ENCODE data around the gene EPAS1. TPM values are rescaled to one million over a fixed set of nuclear protein-coding genes. Genes with fewer than 3 reads are reported as not detected.

Gene EPAS1
- total and polyA plus RNA-seq, 8 donors: 35.6 to 165 (median 76.0) TPM

- intact Hi-C loops (cut with DNase I): loop anchor here in 1 of 3 donors (10.0 kb wide), 1 partner anchor 58 kb away; no protein-coding TSS in a partner anchor
- Histone ChIP-seq H3K9me3 (no peaks in the 10 kb centered on the region), H3K4me3 (peak overlapping the region in 1 of 4 donors; percentile 9), H3K4me1 (peaks cover 63 to 83% (median 73%) of the 10 kb centered on the region in 3 donors), H3K27me3 (no peaks in the 10 kb centered on the region), H3K36me3 (no peaks in the 10 kb centered on the region), H3K27ac (peak overlapping the region; percentile 63 to 90 (median 72))
- WGBS, 2 donors: 6 to 11% methylated on average over 2 of the region's 2 CpGs
- ATAC-seq: peak; percentile 66 to 80 (median 75)
- DNase-seq: peak in 2 of 6 donors; percentile 39 to 44
- FAIRE-seq: no peak
- TF ChIP-seq CTCF (IDR thresholded peaks at IDR 0.05): no peak
These were observed 9.1 kb downstream of the EPAS1 start for GRCh38 chr2:46306330-46306751.

- no peaks in the 10 kb centered on the region for H3K9me3 ChIP-seq
- H3K27me3 ChIP-seq: no peaks in the 10 kb centered on the region
- peak overlapping the region; percentile 63 to 90 (median 72) for H3K27ac ChIP-seq
- DNase-seq: no peak
- peak overlapping the region in 1 of 4 donors; percentile 9 for H3K4me3 ChIP-seq
- TF ChIP-seq CTCF (IDR thresholded peaks at IDR 0.05): no peak
- intact Hi-C loops (cut with DNase I): loop anchor here in 1 of 3 donors (10.0 kb wide), 1 partner anchor 58 kb away; no protein-coding TSS in a partner anchor
- peak; percentile 14 to 58 (median 48) for ATAC-seq
- no peaks in the 10 kb centered on the region for H3K36me3 ChIP-seq
- H3K4me1 ChIP-seq: peaks cover 71 to 89% (median 79%) of the 10 kb centered on the region in 3 donors
- WGBS, 2 donors: 15% methylated on average over 8 of the region's 8 CpGs
- FAIRE-seq: no peak
These were observed 9.9 kb downstream of the EPAS1 start for GRCh38 chr2:46306988-46307655.

GRCh38 chr2:46308081-46308480 is 10.9 kb downstream of the EPAS1 start:
- peak in 3 of 4 donors; percentile 2 to 21 (median 13) for ATAC-seq
- H3K27ac ChIP-seq: peak overlapping the region in 3 of 4 donors; percentile 64 to 90 (median 80)
- no peak for FAIRE-seq
- intact Hi-C loops (cut with DNase I): loop anchor here in 1 of 3 donors (10.0 kb wide), 1 partner anchor 57 kb away; no protein-coding TSS in a partner anchor
- peaks cover 78 to 96% (median 79%) of the 10 kb centered on the region in 3 donors for H3K4me1 ChIP-seq
- WGBS, 2 donors: 6 to 13% methylated on average over 2 of the region's 2 CpGs
- no peaks in the 10 kb centered on the region for H3K36me3 ChIP-seq
- no peak for DNase-seq
- H3K4me3 ChIP-seq: no peak overlapping the region
- no peaks in the 10 kb centered on the region for H3K9me3 ChIP-seq
- H3K27me3 ChIP-seq: no peaks in the 10 kb centered on the region
- TF ChIP-seq CTCF (IDR thresholded peaks at IDR 0.05): no peak

- no peaks in the 10 kb centered on the region for H3K36me3 ChIP-seq
- intact Hi-C loops (cut with DNase I): loop anchor here in 1 of 3 donors (10.0 kb wide), 1 partner anchor 56 kb away; no protein-coding TSS in a partner anchor
- peak overlapping the region in 2 of 4 donors; percentile 51 to 80 for H3K27ac ChIP-seq
- no peak for TF ChIP-seq CTCF (IDR thresholded peaks at IDR 0.05)
- no peak for ATAC-seq
- peaks cover 74 to 93% (median 77%) of the 10 kb centered on the region in 3 donors for H3K4me1 ChIP-seq
- 38 to 41% methylated on average over 3 of the region's 3 CpGs for WGBS, 2 donors
- no peaks in the 10 kb centered on the region for H3K9me3 ChIP-seq
- H3K4me3 ChIP-seq: no peak overlapping the region
- no peaks in the 10 kb centered on the region for H3K27me3 ChIP-seq
- no peak for DNase-seq
- no peak for FAIRE-seq
These were observed 11.4 kb downstream of the EPAS1 start for GRCh38 chr2:46308629-46309028.
